22Rv1 (cell line): ENCODE data around the gene ROR1.

Source experiments
- H3K27ac ChIP-seq: fragments of 450-650 bp; 2 replicates; pipeline ENCODE4 v1.5.1; 2017
- CTCF ChIP-seq: fragments of 450-650 bp; IDR thresholded peaks from 2 replicates; pipeline ENCODE4 v1.5.1; 2017; ENCODE audit warnings: mild to moderate bottlenecking
- ZFX ChIP-seq: fragments of 450-650 bp; IDR thresholded peaks from 2 replicates; pipeline ENCODE4 v1.6.1; 2017; ENCODE audit warnings: antibody characterized with exemption, borderline replicate concordance

ROR1 gene

GRCh38 chr1:64001038-64001437, 227.2 kb downstream of the ROR1 start:
- H3K27ac ChIP-seq, result no peak overlapping the region
- no peak for TF ChIP-seq ZFX
- no peak for TF ChIP-seq CTCF

- H3K27ac ChIP-seq, result no peak overlapping the region
- TF ChIP-seq ZFX (no peak), CTCF (no peak)
These were observed 230.7 kb downstream of the ROR1 start for GRCh38 chr1:64004451-64005025.

- TF ChIP-seq ZFX (no peak), CTCF (no peak)
- H3K27ac ChIP-seq, result no peak overlapping the region
These were observed 232.0 kb downstream of the ROR1 start for GRCh38 chr1:64005801-64006200.

GRCh38 chr1:64006276-64007051, 232.6 kb downstream of the ROR1 start:
- no peak overlapping the region for H3K27ac ChIP-seq
- TF ChIP-seq ZFX (no peak), CTCF (no peak)

- no peak overlapping the region for H3K27ac ChIP-seq
- TF ChIP-seq CTCF (no peak), ZFX (no peak)
These were observed 236.5 kb downstream of the ROR1 start for GRCh38 chr1:64010316-64010715.

- peak; percentile 12; the same call in 1 of the 2 replicates for TF ChIP-seq CTCF
- no peak for TF ChIP-seq ZFX
These were observed 239.6 kb downstream of the ROR1 start for GRCh38 chr1:64013395-64013794.

GRCh38 chr1:64019818-64020217, 246.0 kb downstream of the ROR1 start:
- no peak overlapping the region for H3K27ac ChIP-seq
- TF ChIP-seq ZFX, result no peak
- TF ChIP-seq CTCF, result no peak

More at GRCh38 chr1:64013395-64013794, 239.6 kb downstream of the ROR1 start:
- no peak overlapping the region for H3K27ac ChIP-seq
